DOHH2 (cell line): ENCODE measurements around the gene SNRNP35.

Experiments used
- H3F3A ChIP-seq: fragments of 200-600 bp; sonication (generic), shearing (Covaris generic); 2 replicates; pipeline ENCODE4 v1.6.0; 2016; ENCODE audit warnings: antibody characterized with exemption, mild to moderate bottlenecking; ENCODE audit not compliant: control insufficient read depth, insufficient read depth
- H3K27ac ChIP-seq: fragments of 200-600 bp; sonication (generic); 2 replicates; pipeline ENCODE4 v1.5.1; 2014; ENCODE audit warnings: low read depth, mild to moderate bottlenecking, low read length, moderate library complexity
- H3K27me3 ChIP-seq: fragments of 200-600 bp; sonication (generic); 2 replicates; pipeline ENCODE4 v1.6.1; 2014; ENCODE audit warnings: mild to moderate bottlenecking, low read length, mixed read lengths; ENCODE audit not compliant: control insufficient read depth
- H3K36me3 ChIP-seq: fragments of 200-600 bp; sonication (generic); 2 replicates; pipeline ENCODE4 v1.6.1; 2014; ENCODE audit warnings: mild to moderate bottlenecking, low read length, moderate library complexity, mixed read lengths; ENCODE audit not compliant: control insufficient read depth
- H3K4me1 ChIP-seq: fragments of 200-600 bp; sonication (generic); 2 replicates; pipeline ENCODE4 v1.6.1; 2014; ENCODE audit warnings: mild to moderate bottlenecking, low read length, mixed read lengths; ENCODE audit not compliant: control insufficient read depth
- H3K4me2 ChIP-seq: fragments of 200-600 bp; sonication (generic); 2 replicates; pipeline ENCODE4 v1.6.0; 2014; ENCODE audit warnings: mild to moderate bottlenecking, low read length, moderate library complexity
- H3K4me3 ChIP-seq: fragments of 200-600 bp; sonication (generic); 2 replicates; pipeline ENCODE4 v1.5.1; 2014; ENCODE audit warnings: mild to moderate bottlenecking, low read length, mixed read lengths
- H3K79me2 ChIP-seq: fragments of 200-600 bp; sonication (generic); 2 replicates; pipeline ENCODE4 v1.6.1; 2014; ENCODE audit warnings: mild to moderate bottlenecking, low read length, mixed read lengths; ENCODE audit not compliant: control insufficient read depth
- H3K9me2 ChIP-seq: fragments of 200-600 bp; sonication (generic); replicated peaks from 2 replicates; pipeline ENCODE4 v1.6.1; 2014; ENCODE audit warnings: mild to moderate bottlenecking, low read length, mixed read lengths; ENCODE audit not compliant: control insufficient read depth
- H3K9me3 ChIP-seq: fragments of 200-600 bp; sonication (generic); 2 replicates; pipeline ENCODE4 v1.6.1; 2014; ENCODE audit warnings: antibody characterized with exemption, low read length, mixed read lengths; ENCODE audit not compliant: control insufficient read depth, insufficient read depth
- H4K20me1 ChIP-seq: fragments of 200-600 bp; sonication (generic); 2 replicates; pipeline ENCODE4 v1.6.0; 2014; ENCODE audit warnings: low read depth, mild to moderate bottlenecking, antibody characterized with exemption, low read length, moderate library complexity; ENCODE audit not compliant: control insufficient read depth, insufficient read depth
- CTCF ChIP-seq: fragments of 200-600 bp; sonication (generic); IDR thresholded peaks from one replicate; pipeline ENCODE4 v1.5.1; 2014; ENCODE audit warnings: antibody characterized with exemption, mild to moderate bottlenecking, low read depth, low read length; ENCODE audit not compliant: poor library complexity, severe bottlenecking
- EZH2phosphoT487 ChIP-seq: fragments of 200-600 bp; sonication (generic); IDR thresholded peaks from 2 replicates; pipeline ENCODE4 v1.6.1; 2017; ENCODE audit warnings: borderline replicate concordance, mild to moderate bottlenecking, antibody characterized with exemption, low read length, moderate library complexity, mixed read lengths

SNRNP35 gene

GRCh38 chr12:123499332-123499731 lies 41.4 kb downstream of the SNRNP35 start:
- TF ChIP-seq EZH2phosphoT487, result no peak
- no peak for TF ChIP-seq CTCF
- Histone ChIP-seq H3K36me3 (no peaks in the 10 kb centered on the region), H3F3A (no peaks in the 10 kb centered on the region), H3K9me3 (no peaks in the 10 kb centered on the region), H3K4me1 (no peaks in the 10 kb centered on the region), H3K27me3 (peaks cover 5% of the 10 kb centered on the region; the same call in 1 of the 2 replicates), H3K4me2 (no peak overlapping the region), H3K79me2 (no peaks in the 10 kb centered on the region), H3K9me2 (no peaks in the 10 kb centered on the region), H3K27ac (no peak overlapping the region), H3K4me3 (no peak overlapping the region), H4K20me1 (no peaks in the 10 kb centered on the region)

- Histone ChIP-seq H3K4me3 (no peak overlapping the region), H3K36me3 (no peaks in the 10 kb centered on the region), H3K4me1 (no peaks in the 10 kb centered on the region), H3K27ac (no peak overlapping the region), H3K9me3 (no peaks in the 10 kb centered on the region), H4K20me1 (no peaks in the 10 kb centered on the region), H3K27me3 (no peaks in the 10 kb centered on the region), H3K4me2 (no peak overlapping the region), H3K79me2 (no peaks in the 10 kb centered on the region), H3K9me2 (no peaks in the 10 kb centered on the region), H3F3A (no peaks in the 10 kb centered on the region)
- TF ChIP-seq EZH2phosphoT487, result no peak
- no peak for TF ChIP-seq CTCF
Observed at GRCh38 chr12:123502163-123502704, 44.3 kb downstream of the SNRNP35 start.

- Histone ChIP-seq H3K9me3 (no peaks in the 10 kb centered on the region), H3K4me1 (no peaks in the 10 kb centered on the region), H3K4me3 (no peak overlapping the region), H4K20me1 (no peaks in the 10 kb centered on the region), H3K36me3 (no peaks in the 10 kb centered on the region), H3K9me2 (no peaks in the 10 kb centered on the region), H3K4me2 (no peak overlapping the region), H3K27me3 (no peaks in the 10 kb centered on the region), H3K79me2 (no peaks in the 10 kb centered on the region), H3K27ac (no peak overlapping the region), H3F3A (no peaks in the 10 kb centered on the region)
- TF ChIP-seq EZH2phosphoT487 (no peak), CTCF (no peak)
Observed at GRCh38 chr12:123506059-123506842, 48.3 kb downstream of the SNRNP35 start.
